Measurements from ENCODE around the gene FAM13C.

- no peak for TF ChIP-seq POLR2A (IDR thresholded peaks at IDR 0.05)
- TF ChIP-seq, protein P1, sequence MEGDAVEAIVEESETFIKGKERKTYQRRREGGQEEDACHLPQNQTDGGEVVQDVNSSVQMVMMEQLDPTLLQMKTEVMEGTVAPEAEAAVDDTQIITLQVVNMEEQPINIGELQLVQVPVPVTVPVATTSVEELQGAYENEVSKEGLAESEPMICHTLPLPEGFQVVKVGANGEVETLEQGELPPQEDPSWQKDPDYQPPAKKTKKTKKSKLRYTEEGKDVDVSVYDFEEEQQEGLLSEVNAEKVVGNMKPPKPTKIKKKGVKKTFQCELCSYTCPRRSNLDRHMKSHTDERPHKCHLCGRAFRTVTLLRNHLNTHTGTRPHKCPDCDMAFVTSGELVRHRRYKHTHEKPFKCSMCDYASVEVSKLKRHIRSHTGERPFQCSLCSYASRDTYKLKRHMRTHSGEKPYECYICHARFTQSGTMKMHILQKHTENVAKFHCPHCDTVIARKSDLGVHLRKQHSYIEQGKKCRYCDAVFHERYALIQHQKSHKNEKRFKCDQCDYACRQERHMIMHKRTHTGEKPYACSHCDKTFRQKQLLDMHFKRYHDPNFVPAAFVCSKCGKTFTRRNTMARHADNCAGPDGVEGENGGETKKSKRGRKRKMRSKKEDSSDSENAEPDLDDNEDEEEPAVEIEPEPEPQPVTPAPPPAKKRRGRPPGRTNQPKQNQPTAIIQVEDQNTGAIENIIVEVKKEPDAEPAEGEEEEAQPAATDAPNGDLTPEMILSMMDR (IDR thresholded peaks at IDR 0.05): peak; percentile 20 to 54 (median 42)
Measured at GRCh38 chr10:59234816-59235429, 127.4 kb downstream of the FAM13C start.
